Subcutaneous abdominal adipose tissue (tissue), 5 donors: ENCODE measurements around the gene THYN1.

Experiments
- H3K27ac ChIP-seq: one replicate; pipeline ENCODE4 v1.7.0; 2013; ENCODE audit warnings: low read depth, mild to moderate bottlenecking, inconsistent platforms, low read length, moderate library complexity
- H3K27me3 ChIP-seq, 5 donors: one replicate each; pipeline ENCODE4 v1.7.0; 2013; ENCODE audit warnings: low read length in 5 of 5, inconsistent platforms in 1 of 5; ENCODE audit not compliant: control insufficient read depth in 5 of 5, insufficient read depth in 4 of 5
- H3K36me3 ChIP-seq, 5 donors: one replicate each; pipeline ENCODE4 v1.7.0; 2013; ENCODE audit warnings: low read length in 5 of 5; ENCODE audit not compliant: control insufficient read depth in 5 of 5, insufficient read depth in 5 of 5
- H3K4me1 ChIP-seq, 5 donors: one replicate each; pipeline ENCODE4 v1.7.0; 2013; ENCODE audit warnings: low read length in 5 of 5, mild to moderate bottlenecking in 3 of 5, moderate library complexity in 1 of 5; ENCODE audit not compliant: control insufficient read depth in 5 of 5, insufficient read depth in 5 of 5
- H3K4me3 ChIP-seq, 5 donors: one replicate each; pipeline ENCODE4 v1.7.0; 2013; ENCODE audit warnings: low read length in 5 of 5, low read depth in 1 of 5
- H3K9ac ChIP-seq, 5 donors: one replicate each; pipeline ENCODE4 v1.7.0; 2013; ENCODE audit warnings: low read length in 5 of 5, mild to moderate bottlenecking in 4 of 5, moderate library complexity in 3 of 5
- H3K9me3 ChIP-seq, 5 donors: one replicate each; pipeline ENCODE4 v1.7.0; 2013; ENCODE audit warnings: low read length in 5 of 5; ENCODE audit not compliant: control insufficient read depth in 5 of 5
- donor health status: healthy.
- donor health status: healthy.
- donor health status: healthy.
- donor health status: healthy.
- donor health status: healthy.

The THYN1 gene

DNA sequence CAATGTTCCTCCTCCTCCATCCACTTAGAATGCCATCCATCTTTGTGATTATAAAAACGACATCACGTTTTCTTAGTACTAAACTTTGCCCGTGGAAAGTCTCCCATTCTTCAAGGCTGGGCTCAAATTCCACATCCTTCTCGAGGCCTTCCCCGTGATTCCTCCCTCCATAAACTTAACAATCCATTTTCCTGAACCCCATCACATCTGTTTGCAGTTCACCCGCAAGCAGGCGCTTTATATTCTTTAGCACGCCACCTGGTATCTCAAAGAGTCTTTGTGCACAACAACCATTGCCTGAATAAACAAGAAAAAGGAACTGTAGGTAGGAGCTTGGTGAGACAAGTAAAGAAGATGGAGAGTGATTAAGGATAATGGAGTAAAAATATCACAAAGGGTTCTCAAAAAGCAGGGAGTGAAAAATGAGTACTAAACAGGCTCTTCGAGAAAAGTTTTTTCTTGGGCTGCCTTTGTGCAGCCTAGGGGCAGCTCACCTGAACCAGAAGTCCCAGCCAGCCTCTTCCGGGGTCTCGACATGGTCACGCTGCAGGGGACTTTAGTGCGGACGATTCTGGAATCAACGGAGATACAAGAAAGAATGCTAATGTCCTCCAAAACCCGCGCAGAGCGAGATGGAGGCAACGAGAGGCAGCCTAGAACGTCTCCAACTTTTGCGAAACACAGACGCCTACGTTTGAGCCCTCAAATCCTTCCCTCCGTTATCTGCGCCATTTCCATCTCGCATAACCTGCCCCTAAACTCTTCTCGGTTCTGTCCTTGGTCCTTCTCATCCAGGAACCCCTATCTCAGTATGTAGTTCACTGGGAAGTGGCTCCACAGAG is 585 bp downstream of the THYN1 start:
- H3K27me3 ChIP-seq: no peaks in the 10 kb centered on the region
- H3K4me3 ChIP-seq: peak overlapping the region; percentile 83 to 100 (median 98)
- H3K36me3 ChIP-seq: peaks cover 13 to 34% (median 29%) of the 10 kb centered on the region in 5 donors
- peaks cover 2 to 43% (median 37%) of the 10 kb centered on the region in 5 donors for H3K4me1 ChIP-seq
- peak overlapping the region; percentile 49 to 84 (median 79) for H3K9ac ChIP-seq
- H3K27ac ChIP-seq: peak overlapping the region; percentile 75
- no peaks in the 10 kb centered on the region for H3K9me3 ChIP-seq

DNA sequence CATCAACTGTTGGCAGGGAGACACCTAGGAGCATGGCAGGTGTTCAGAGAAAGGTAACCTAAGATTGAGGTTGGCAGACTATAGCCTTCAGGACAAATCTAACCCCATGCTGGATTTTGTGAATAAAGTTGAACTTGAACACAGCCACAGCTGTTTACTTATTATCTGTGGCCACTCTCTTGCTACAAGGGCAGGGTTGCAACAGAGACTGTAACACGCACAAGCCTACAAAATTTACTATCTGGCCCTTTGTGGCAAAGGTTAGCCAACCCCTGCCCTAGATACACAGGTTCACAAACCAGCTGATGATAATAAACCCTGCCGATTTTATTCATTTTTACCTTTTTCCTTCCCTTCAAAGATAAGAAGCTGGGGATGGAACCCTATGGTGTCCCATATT is 2.5 kb downstream of the THYN1 start:
- H3K4me3 ChIP-seq: no peak overlapping the region
- H3K9me3 ChIP-seq: no peaks in the 10 kb centered on the region
- peak overlapping the region; percentile 42 for H3K27ac ChIP-seq
- H3K36me3 ChIP-seq: peaks cover 13 to 52% (median 45%) of the 10 kb centered on the region in 5 donors
- H3K4me1 ChIP-seq: peaks cover 6 to 43% (median 37%) of the 10 kb centered on the region in 5 donors
- H3K27me3 ChIP-seq: no peaks in the 10 kb centered on the region
- peak overlapping the region in 2 of 5 donors; percentile 26 to 32 for H3K9ac ChIP-seq

DNA sequence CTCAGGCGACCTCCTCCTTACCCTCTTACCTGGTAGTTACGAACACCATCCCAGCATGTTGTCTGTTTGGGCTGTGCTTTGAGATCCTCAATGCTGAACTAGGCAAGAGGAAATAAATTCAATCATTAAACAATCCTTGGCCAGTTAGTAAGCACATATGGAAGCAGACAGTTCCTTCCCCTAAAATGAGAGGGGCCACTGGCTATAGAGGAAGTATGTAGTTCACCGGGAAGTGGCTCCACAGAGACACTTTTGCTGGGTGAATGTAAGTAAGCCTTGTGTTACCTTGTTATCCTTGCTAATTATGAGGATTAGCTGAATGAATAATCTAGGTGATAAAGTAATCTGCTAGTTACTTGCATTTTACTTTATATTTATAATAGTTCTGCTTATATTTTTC is 2.9 kb downstream of the THYN1 start:
- Histone ChIP-seq H3K27me3 (no peaks in the 10 kb centered on the region), H3K9me3 (no peaks in the 10 kb centered on the region), H3K36me3 (peaks cover 13 to 56% (median 49%) of the 10 kb centered on the region in 5 donors), H3K4me1 (peaks cover 6 to 43% (median 37%) of the 10 kb centered on the region in 5 donors), H3K9ac (peak overlapping the region in 3 of 5 donors; percentile 0 to 32 (median 26)), H3K27ac (no peak overlapping the region), H3K4me3 (no peak overlapping the region)

DNA sequence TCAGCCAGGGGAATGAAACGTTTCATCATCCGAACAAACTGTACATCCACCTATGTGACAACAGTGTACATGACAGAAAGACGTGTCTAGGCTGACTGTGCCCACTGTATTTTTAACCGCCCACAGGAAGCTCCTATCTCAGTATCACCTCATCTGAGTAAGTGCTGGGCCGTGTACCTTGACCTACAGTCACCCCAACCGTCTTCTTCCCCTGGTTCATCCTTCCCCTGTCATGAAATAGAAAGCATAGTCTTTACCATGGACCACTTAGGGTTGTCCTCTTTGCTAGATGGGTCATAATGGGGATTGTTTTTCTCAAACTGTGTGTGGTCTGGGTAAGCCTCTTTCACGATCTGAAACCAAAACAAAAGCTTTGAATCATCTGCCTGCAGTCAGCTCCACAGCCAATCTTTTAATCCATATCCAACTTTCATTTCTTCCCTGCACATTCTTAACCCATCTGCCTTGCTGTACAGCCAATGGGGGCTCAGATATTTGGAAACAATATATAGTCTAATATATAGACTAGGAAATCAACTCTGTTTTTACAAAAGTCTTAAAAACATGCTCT is 4.2 kb downstream of the THYN1 start:
- no peak overlapping the region for H3K4me3 ChIP-seq
- peaks cover 18 to 69% (median 62%) of the 10 kb centered on the region in 5 donors for H3K36me3 ChIP-seq
- peak overlapping the region in 1 of 5 donors; percentile 10 for H3K9ac ChIP-seq
- H3K27ac ChIP-seq: no peak overlapping the region
- peaks cover 6 to 34% (median 29%) of the 10 kb centered on the region in 5 donors for H3K4me1 ChIP-seq
- no peaks in the 10 kb centered on the region for H3K27me3 ChIP-seq
- H3K9me3 ChIP-seq: no peaks in the 10 kb centered on the region

DNA sequence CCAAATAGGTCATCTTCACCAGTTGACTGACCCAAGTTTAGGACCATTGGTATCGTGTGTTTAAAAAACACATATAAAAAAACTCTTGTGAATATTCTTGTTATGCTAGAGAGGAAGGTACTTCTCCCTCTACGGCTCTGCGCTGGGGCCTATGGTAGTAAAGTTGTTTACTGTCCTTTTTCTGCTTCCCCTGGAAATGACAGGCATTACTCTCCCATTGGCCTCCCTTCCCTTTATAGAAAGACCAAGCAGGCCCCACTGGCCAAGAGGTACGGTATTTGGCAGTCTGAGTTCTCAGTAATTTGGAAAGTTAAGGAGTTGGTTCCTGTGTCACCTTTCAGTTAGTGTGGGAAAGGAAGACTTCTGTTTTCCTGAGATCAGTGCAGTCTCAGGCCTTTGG is 6.5 kb downstream of the THYN1 start:
- H3K36me3 ChIP-seq: peaks cover 23 to 92% (median 85%) of the 10 kb centered on the region in 5 donors
- no peak overlapping the region for H3K27ac ChIP-seq
- H3K9me3 ChIP-seq: no peaks in the 10 kb centered on the region
- peaks cover 4 to 21% (median 15%) of the 10 kb centered on the region in 5 donors for H3K4me1 ChIP-seq
- no peak overlapping the region for H3K9ac ChIP-seq
- H3K27me3 ChIP-seq: no peaks in the 10 kb centered on the region
- H3K4me3 ChIP-seq: no peak overlapping the region

DNA sequence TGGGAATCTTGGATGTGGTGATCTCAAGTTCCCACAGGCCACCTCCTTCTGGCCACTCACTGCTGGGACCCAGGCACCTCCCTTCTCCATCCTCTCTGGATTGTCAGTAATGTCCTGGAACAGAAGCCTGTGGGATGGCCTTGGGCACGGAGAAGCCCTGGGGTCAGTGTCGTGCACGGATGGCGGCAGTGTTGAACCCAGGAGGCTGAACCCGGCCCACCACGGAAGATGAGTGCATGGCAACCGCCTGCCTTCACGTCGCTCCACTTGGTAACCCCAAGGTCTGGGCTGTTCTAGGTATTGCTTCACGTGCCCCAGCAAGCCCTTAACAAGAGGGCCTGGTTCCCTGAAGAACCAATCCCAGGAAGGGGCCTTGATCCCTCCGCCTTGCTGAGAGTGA is 7.1 kb downstream of the THYN1 start:
- H3K4me3 ChIP-seq: no peak overlapping the region
- peaks cover 3 to 15% (median 11%) of the 10 kb centered on the region in 5 donors for H3K4me1 ChIP-seq
- H3K27ac ChIP-seq: no peak overlapping the region
- no peaks in the 10 kb centered on the region for H3K27me3 ChIP-seq
- no peak overlapping the region for H3K9ac ChIP-seq
- no peaks in the 10 kb centered on the region for H3K9me3 ChIP-seq
- H3K36me3 ChIP-seq: peaks cover 23 to 96% (median 91%) of the 10 kb centered on the region in 5 donors

DNA sequence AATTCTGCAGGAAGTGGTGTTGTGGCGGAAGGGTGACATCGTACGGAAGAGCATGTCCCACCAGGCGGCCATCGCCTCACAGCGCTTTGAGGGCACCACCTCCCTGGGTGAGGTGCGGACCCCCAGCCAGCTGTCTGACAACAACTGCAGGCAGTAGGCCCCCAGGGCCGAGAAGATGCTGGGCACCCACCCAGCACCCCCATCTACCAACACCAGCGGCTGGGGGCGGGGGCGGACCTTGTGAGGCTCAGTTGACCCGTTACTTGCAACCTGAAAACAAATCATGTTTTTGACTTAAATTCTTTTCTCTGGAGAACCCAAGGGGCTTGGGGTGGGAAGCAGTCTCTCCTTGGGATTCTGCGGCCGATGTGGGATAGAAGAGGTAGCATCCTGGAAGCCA is 7.7 kb downstream of the THYN1 start:
- H3K27me3 ChIP-seq: no peaks in the 10 kb centered on the region
- H3K9ac ChIP-seq: no peak overlapping the region
- no peak overlapping the region for H3K27ac ChIP-seq
- peaks cover 0 to 8% (median 4%) of the 10 kb centered on the region in 5 donors for H3K4me1 ChIP-seq
- H3K9me3 ChIP-seq: no peaks in the 10 kb centered on the region
- peaks cover 23 to 97% (median 95%) of the 10 kb centered on the region in 5 donors for H3K36me3 ChIP-seq
- H3K4me3 ChIP-seq: no peak overlapping the region

DNA sequence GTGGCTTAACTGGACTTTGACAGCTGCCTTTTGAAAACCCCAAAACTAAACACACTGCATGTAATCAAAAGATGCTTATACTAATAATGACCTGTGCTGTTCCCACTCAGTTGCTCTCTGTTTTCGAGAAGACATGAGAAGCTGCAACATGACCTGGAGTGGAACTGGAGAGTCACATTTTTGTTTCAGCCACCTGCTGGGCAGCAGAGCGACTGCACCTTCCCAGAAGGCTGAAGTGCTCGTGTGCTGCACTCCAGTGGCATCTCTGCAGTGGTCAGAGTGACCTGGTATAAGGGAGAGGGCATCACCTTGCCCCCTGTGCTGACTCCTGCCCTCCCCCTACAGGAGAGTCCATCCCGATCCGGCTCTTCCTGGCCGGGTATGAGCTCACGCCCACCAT is 8.6 kb downstream of the THYN1 start:
- H3K36me3 ChIP-seq: peaks cover 29 to 98% (median 97%) of the 10 kb centered on the region in 5 donors
- peaks cover 0 to 4% (median 0%) of the 10 kb centered on the region in 5 donors for H3K4me1 ChIP-seq
- H3K27me3 ChIP-seq: no peaks in the 10 kb centered on the region
- no peaks in the 10 kb centered on the region for H3K9me3 ChIP-seq
- H3K9ac ChIP-seq: no peak overlapping the region
- H3K27ac ChIP-seq: no peak overlapping the region
- no peak overlapping the region for H3K4me3 ChIP-seq

DNA sequence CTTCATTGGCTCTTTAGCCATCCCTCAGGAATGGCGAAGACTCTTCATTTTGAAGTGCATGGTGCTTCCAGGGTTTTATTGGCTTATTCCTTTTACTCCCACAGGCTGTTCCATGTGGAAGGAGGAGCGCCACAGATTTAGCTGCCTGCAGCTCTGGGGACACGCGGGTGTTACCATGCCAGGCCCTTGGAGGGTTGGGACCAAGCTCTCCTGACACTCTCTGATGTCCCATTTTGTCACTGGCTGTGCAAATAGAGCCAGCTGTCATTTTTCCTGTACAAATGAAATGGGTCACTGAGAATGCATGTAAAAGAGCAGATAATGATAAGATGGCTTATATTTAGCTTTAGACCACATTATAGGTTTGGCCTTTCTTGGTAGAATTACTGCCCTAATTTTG is 9.2 kb downstream of the THYN1 start:
- no peak overlapping the region for H3K27ac ChIP-seq
- H3K4me1 ChIP-seq: peaks cover 0 to 4% (median 0%) of the 10 kb centered on the region in 5 donors
- H3K27me3 ChIP-seq: no peaks in the 10 kb centered on the region
- H3K36me3 ChIP-seq: peaks cover 29 to 98% (median 97%) of the 10 kb centered on the region in 5 donors
- no peak overlapping the region for H3K4me3 ChIP-seq
- no peaks in the 10 kb centered on the region for H3K9me3 ChIP-seq
- no peak overlapping the region for H3K9ac ChIP-seq

DNA sequence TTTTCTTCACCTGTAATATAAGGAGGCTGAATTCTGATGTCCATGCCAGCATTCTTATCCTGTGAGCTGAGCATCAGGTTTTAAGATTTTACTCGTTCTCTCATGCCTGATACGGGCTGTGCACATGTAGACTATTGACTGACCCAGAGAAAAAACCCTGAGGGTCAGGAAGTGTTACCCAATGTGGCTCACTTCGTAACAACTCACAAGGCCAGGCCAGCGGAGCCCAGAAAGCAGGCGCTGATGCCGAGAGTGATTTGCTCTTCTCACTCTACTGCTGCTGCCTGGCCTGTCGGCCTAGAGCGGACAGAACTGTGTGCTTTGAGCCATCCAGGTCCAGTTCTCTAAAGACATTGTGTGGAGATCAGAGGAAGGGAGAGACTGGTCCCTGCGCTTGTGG is 10.8 kb downstream of the THYN1 start:
- H3K9me3 ChIP-seq: no peaks in the 10 kb centered on the region
- H3K9ac ChIP-seq: no peak overlapping the region
- H3K36me3 ChIP-seq: peaks cover 21 to 88% (median 85%) of the 10 kb centered on the region in 5 donors
- H3K27me3 ChIP-seq: no peaks in the 10 kb centered on the region
- no peak overlapping the region for H3K27ac ChIP-seq
- H3K4me1 ChIP-seq: peaks cover 0 to 4% (median 0%) of the 10 kb centered on the region in 5 donors
- H3K4me3 ChIP-seq: no peak overlapping the region
